CD4-positive, alpha-beta T cell treated with Interferon gamma for 1 hour (primary cell): ENCODE measurements around the gene ZNF462.
"Not testable (repeated sequence)": the region's sequence is repeated elsewhere in the genome, so short reads cannot be mapped to it uniquely, and the experiment has no call there.

Source experiments
- DNase-seq: peaks from one replicate; pipeline ENCODE4 v3.0.0-alpha.2; 2020

ZNF462 gene

GRCh38 chr9:106887066-106887465, 24.1 kb downstream of the ZNF462 start:
- DNase-seq: no peak

- no peak for DNase-seq
Measured at GRCh38 chr9:106889061-106889590, 26.2 kb downstream of the ZNF462 start.

GRCh38 chr9:106890608-106891007, 27.6 kb downstream of the ZNF462 start:
- no peak for DNase-seq

- no peak for DNase-seq
Measured at GRCh38 chr9:106891286-106891685, 28.3 kb downstream of the ZNF462 start.

GRCh38 chr9:106892632-106893031, 29.7 kb downstream of the ZNF462 start:
- DNase-seq: no peak

GRCh38 chr9:106893088-106893487, 30.1 kb downstream of the ZNF462 start:
- DNase-seq: no peak

GRCh38 chr9:106896695-106897094, 33.7 kb downstream of the ZNF462 start:
- DNase-seq: no peak

GRCh38 chr9:106897236-106897635, 34.3 kb downstream of the ZNF462 start:
- DNase-seq: no peak

GRCh38 chr9:106897751-106898150, 34.8 kb downstream of the ZNF462 start:
- no peak for DNase-seq

- not testable (repeated sequence) for DNase-seq
Measured at GRCh38 chr9:106900523-106900922, 37.6 kb downstream of the ZNF462 start.

GRCh38 chr9:106906129-106906528, 43.2 kb downstream of the ZNF462 start:
- no peak for DNase-seq

GRCh38 chr9:106911951-106912350, 49.0 kb downstream of the ZNF462 start:
- no peak for DNase-seq

GRCh38 chr9:106913276-106913675, 50.3 kb downstream of the ZNF462 start:
- no peak for DNase-seq

- no peak for DNase-seq
Measured at GRCh38 chr9:106915851-106916250, 52.9 kb downstream of the ZNF462 start.

- no peak for DNase-seq
Measured at GRCh38 chr9:106916466-106917235, 53.7 kb downstream of the ZNF462 start.

- no peak for DNase-seq
Measured at GRCh38 chr9:106918825-106919509, 56.0 kb downstream of the ZNF462 start.

GRCh38 chr9:106920091-106920490, 57.1 kb downstream of the ZNF462 start:
- DNase-seq: no peak

- no peak for DNase-seq
Measured at GRCh38 chr9:106920701-106921283, 57.8 kb downstream of the ZNF462 start.

GRCh38 chr9:106921341-106921899, 58.5 kb downstream of the ZNF462 start:
- DNase-seq: peak; percentile 17

GRCh38 chr9:106922026-106922425, 59.1 kb downstream of the ZNF462 start:
- DNase-seq: no peak

- DNase-seq: no peak
Measured at GRCh38 chr9:106925392-106925791, 62.4 kb downstream of the ZNF462 start.

GRCh38 chr9:106927916-106928315, 65.0 kb downstream of the ZNF462 start:
- no peak for DNase-seq

GRCh38 chr9:106928350-106928749, 65.4 kb downstream of the ZNF462 start:
- no peak for DNase-seq
